PFSK-1 (cell line): ENCODE data around the gene ZNF556.

Experiments used
- FOXP2 ChIP-seq: optimal IDR thresholded peaks from 2 replicates; pipeline ENCODE3; 2011; ENCODE audit warnings: borderline replicate concordance, control low read depth, inconsistent platforms; ENCODE audit not compliant: insufficient read depth; ENCODE audit errors: extremely low read length, extremely low read depth
- REST ChIP-seq, 2 experiments: IDR thresholded peaks; 2 replicates each; pipeline versions ENCODE4 v1.6.1 to v1.8.0; 2011 to 2012; ENCODE audit warnings: low read depth in 2 of 2, low read length in 2 of 2, control low read depth in 1 of 2, inconsistent platforms in 1 of 2, mild to moderate bottlenecking in 1 of 2, moderate library complexity in 1 of 2; ENCODE audit not compliant: insufficient read depth in 1 of 2
- SIN3A ChIP-seq: IDR thresholded peaks from 2 replicates; pipeline ENCODE4 v1.6.1; 2012; ENCODE audit warnings: mild to moderate bottlenecking, low read length, moderate library complexity, borderline replicate concordance; ENCODE audit not compliant: insufficient read depth
- TAF1 ChIP-seq: IDR thresholded peaks from 2 replicates; pipeline ENCODE4 v1.6.1; 2012; ENCODE audit warnings: low read length, control low read depth, borderline replicate concordance; ENCODE audit not compliant: insufficient read depth

- TF ChIP-seq REST (IDR thresholded peaks at IDR 0.05; ENCODE audit: insufficient read depth in 1 of 2, low read depth in 2 of 2, low read length in 2 of 2): no peak
- no peak for TF ChIP-seq FOXP2
- no peak for TF ChIP-seq TAF1
- TF ChIP-seq SIN3A: no peak
Measured at GRCh38 chr19:2896694-2897093, 29.6 kb downstream of the ZNF556 start.
